ENCODE data around the gene CREG1.
"Not testable (repeated sequence)": the region's sequence is repeated elsewhere in the genome, so short reads cannot be mapped to it uniquely, and the experiment has no call there.

Gene CREG1

GRCh38 chr1:167553136-167554027 lies at the start of gene CREG1:
CREG1 (minus strand) TSS chr1:167553762.
- DNase-seq: peak; percentile 80

GRCh38 chr1:167602840-167603239 lies 49.3 kb upstream of the CREG1 start:
- no peak for DNase-seq

- DNase-seq: no peak
Observed at GRCh38 chr1:167601442-167602383, 48.2 kb upstream of the CREG1 start.

GRCh38 chr1:167599957-167600581 lies 46.5 kb upstream of the CREG1 start:
- DNase-seq: peak; percentile 27

GRCh38 chr1:167594822-167595221 lies 41.3 kb upstream of the CREG1 start:
- DNase-seq: no peak

- DNase-seq: no peak
Observed at GRCh38 chr1:167593860-167594259, 40.3 kb upstream of the CREG1 start.

- DNase-seq: no peak
Observed at GRCh38 chr1:167592475-167592874, 38.9 kb upstream of the CREG1 start.

GRCh38 chr1:167588361-167588760 lies 34.8 kb upstream of the CREG1 start:
- DNase-seq: no peak

- DNase-seq: no peak
Observed at GRCh38 chr1:167587872-167588271, 34.3 kb upstream of the CREG1 start.

GRCh38 chr1:167587342-167587741 lies 33.8 kb upstream of the CREG1 start:
- DNase-seq: no peak

- no peak for DNase-seq
Observed at GRCh38 chr1:167584581-167584980, 31.0 kb upstream of the CREG1 start.

- DNase-seq: no peak
Observed at GRCh38 chr1:167582722-167583121, 29.2 kb upstream of the CREG1 start.

- DNase-seq: no peak
Observed at GRCh38 chr1:167582064-167582463, 28.5 kb upstream of the CREG1 start.

- no peak for DNase-seq
Observed at GRCh38 chr1:167579986-167580385, 26.4 kb upstream of the CREG1 start.

GRCh38 chr1:167578939-167579521 lies 25.5 kb upstream of the CREG1 start:
- DNase-seq: no peak

- no peak for DNase-seq
Observed at GRCh38 chr1:167575649-167576048, 22.1 kb upstream of the CREG1 start.

GRCh38 chr1:167573035-167573434 lies 19.5 kb upstream of the CREG1 start:
- no peak for DNase-seq

GRCh38 chr1:167570712-167571111 lies 17.1 kb upstream of the CREG1 start:
- not testable (repeated sequence) for DNase-seq

GRCh38 chr1:167567663-167568062 lies 14.1 kb upstream of the CREG1 start:
- DNase-seq: no peak

GRCh38 chr1:167566766-167567165 lies 13.2 kb upstream of the CREG1 start:
- DNase-seq: no peak

GRCh38 chr1:167565922-167566321 lies 12.4 kb upstream of the CREG1 start:
- no peak for DNase-seq

GRCh38 chr1:167564612-167565270 lies 11.2 kb upstream of the CREG1 start:
- no peak for DNase-seq

All from NCI-H1092 treated with DMSO at 0.1 percent for 48 hours (cell line).